DOHH2 (cell line): ENCODE results near the gene HSF2BP.

Source experiments
- CTCF ChIP-seq: fragments of 200-600 bp; sonication (generic); IDR thresholded peaks from one replicate; pipeline ENCODE4 v1.5.1; 2014; ENCODE audit warnings: antibody characterized with exemption, mild to moderate bottlenecking, low read depth, low read length; ENCODE audit not compliant: poor library complexity, severe bottlenecking
- EZH2phosphoT487 ChIP-seq: fragments of 200-600 bp; sonication (generic); IDR thresholded peaks from 2 replicates; pipeline ENCODE4 v1.6.1; 2017; ENCODE audit warnings: borderline replicate concordance, mild to moderate bottlenecking, antibody characterized with exemption, low read length, moderate library complexity, mixed read lengths

GRCh38 chr21:43697758-43698643 lies 38.7 kb upstream of the HSF2BP start:
- no peak for TF ChIP-seq CTCF
- TF ChIP-seq EZH2phosphoT487, result no peak
